Ureter (tissue), 1 donor: ENCODE data around the gene PCMT1. TPM values are rescaled to one million over a fixed set of nuclear protein-coding genes. Genes with fewer than 3 reads are reported as not detected.
A peak's percentile ranks its signal among the peaks of the same experiment; 100 is the strongest.
"Not testable (repeated sequence)": the region's sequence is repeated elsewhere in the genome, so short reads cannot be mapped to it uniquely, and the experiment has no call there.

Experiments used
- DNase-seq: peaks from one replicate; pipeline ENCODE4 v3.0.0-alpha.2; 2020; ENCODE audit warnings: low spot score
- total RNA-seq: library from RNA; stranded (reverse); gene quantifications from one replicate; pipeline ENCODE4 v1.2.4, GENCODE V29; 2023
- donor health status: DM: yes; HTN: yes; CAD: no.

The PCMT1 gene
- total RNA-seq, 1 donor from 2014 or later = 56.0 TPM

DNA sequence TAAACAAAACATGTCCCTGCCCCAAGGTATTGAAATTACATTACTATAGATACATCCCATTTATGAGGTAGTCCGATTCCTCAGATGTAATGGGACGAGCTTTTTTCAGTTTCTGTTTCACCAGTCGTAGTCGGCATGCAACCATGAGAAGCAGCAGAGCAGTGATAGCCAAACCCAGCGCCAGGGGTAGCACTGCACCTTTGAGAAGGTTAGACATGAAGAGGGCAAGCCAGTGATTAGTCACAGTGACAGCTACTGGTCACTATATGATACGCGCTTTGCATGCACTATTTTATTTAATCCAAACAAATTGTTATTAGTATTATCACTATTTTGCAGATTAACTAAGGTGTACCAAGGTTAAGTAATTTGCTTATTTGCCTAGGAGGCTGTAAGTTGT lies 71.0 kb downstream of the PCMT1 start:
- no peak for DNase-seq

DNA sequence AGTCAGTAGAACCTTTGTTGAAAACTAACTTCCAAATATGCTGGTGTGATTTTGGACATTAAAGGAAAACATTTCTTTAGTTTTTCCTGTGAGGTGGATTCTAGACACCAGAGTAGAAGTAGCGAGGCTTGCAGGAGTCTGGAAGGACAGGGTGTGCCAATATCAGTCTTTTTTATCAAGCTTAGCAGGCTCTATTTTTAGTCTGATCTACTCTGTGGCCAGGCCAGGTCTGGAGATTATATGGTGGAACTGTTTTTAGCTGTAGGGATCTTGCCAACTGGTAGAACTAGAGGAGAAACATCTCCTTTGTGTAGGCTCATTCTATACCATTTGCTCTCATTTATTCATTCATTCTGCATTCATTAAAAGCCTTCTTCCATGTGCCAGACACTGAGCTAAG lies 72.0 kb downstream of the PCMT1 start:
- no peak for DNase-seq

DNA sequence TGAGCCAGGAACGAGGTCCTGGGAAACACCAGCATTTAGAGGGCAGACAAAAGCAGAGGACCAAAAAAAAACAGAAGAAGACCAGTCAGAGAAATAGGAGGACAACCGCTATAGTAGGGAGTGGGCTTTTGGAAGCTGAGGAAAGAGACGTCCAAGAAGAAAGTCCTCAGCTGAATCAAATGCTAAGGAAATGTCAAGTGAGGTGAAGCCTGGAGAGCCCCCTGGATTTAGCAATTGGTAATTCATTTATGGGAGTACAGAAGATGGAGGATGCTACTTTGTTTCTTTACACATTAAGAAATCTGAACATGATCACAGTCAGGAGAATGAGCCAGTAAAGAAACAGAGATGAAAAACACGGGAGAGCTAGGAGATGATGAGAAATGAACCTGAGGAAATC lies 73.5 kb downstream of the PCMT1 start:
- DNase-seq = no peak

DNA sequence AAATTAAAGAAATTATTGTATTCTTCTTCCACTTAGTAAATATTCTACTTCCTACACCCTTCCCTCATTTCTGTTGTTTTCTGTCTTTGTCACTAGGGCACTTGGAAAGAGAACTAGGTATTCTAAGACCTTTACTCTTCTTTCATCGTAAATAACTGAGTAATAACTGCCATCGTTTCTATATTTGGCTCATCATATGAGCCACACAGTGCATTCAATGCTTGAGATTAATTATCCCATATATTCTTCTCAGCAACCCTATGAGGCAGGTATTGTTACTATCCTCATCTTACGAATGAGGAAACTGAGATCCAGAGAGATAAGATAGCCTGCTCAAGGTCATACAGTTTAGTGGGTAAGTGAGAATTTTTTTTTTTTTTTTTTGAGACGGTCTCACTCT lies 75.8 kb downstream of the PCMT1 start:
- DNase-seq = no peak

DNA sequence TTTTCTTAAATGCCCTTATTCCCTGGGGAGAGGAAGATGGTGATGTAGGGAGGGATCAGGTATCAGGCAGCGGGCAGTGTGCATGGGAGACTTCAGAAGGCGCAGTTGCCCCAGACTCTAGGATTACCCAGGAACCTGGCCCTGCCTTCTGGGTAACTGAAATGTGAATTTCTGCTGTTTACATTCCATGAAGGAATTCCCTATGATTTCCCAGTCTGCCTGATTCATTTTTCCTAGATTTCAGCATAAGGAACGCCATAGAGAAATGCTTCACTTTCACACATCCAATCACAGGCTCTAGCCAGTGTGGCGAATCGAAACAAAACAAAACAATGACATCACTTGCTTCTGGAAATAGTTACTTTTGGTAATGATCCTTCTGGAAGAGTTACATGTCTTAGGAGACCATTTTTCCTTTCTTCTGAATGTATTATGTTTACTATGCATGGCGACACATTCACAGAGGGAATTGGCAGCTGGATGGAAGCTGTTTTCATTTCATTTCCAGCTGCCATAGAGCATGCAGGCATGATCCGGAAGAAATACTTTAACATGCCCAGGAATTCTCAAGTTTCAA lies 81.3 kb downstream of the PCMT1 start:
- DNase-seq = no peak

DNA sequence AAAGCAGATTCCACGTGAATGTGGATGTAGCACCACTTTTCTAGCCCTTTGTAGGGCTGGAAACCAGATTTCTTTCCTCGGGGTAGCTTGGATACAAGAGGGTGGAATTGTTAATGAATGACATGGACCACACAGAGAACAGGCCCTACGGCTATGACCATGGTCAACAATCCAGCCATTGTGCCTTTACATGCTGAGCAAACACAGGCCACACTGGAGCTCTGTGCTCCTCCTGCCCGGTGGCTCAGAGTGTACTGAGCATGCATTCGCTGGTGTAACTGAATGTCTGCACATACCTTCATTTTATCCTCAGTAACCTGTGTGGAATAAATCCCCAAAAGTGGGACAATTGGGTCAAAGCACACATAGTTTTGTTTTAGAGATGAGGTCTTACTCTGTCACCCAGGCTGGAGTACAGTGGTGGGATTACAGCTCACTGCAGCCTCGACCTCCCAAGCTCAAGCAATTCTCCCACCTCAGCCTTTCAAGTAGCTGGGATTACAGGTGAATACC lies 81.8 kb downstream of the PCMT1 start:
- DNase-seq = no peak

DNA sequence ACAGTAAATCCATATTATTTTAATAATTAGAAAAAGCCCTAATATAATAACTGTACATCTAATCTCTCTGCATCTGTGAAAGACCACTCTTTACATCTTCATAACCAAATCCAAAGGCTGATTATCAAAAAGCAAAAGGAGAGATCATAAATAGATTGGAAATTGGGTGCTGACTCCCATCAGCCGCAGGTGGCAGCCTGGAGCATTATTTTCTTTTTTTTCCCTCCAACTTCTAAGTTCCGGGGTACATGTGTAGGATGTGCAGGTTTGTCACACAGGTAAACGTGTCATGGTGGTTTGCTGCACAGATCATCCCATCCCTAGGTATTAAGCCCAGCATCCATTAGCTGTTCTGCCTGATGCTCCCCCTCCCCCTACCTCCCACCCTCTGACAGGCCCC lies 84.1 kb downstream of the PCMT1 start:
- no peak for DNase-seq

DNA sequence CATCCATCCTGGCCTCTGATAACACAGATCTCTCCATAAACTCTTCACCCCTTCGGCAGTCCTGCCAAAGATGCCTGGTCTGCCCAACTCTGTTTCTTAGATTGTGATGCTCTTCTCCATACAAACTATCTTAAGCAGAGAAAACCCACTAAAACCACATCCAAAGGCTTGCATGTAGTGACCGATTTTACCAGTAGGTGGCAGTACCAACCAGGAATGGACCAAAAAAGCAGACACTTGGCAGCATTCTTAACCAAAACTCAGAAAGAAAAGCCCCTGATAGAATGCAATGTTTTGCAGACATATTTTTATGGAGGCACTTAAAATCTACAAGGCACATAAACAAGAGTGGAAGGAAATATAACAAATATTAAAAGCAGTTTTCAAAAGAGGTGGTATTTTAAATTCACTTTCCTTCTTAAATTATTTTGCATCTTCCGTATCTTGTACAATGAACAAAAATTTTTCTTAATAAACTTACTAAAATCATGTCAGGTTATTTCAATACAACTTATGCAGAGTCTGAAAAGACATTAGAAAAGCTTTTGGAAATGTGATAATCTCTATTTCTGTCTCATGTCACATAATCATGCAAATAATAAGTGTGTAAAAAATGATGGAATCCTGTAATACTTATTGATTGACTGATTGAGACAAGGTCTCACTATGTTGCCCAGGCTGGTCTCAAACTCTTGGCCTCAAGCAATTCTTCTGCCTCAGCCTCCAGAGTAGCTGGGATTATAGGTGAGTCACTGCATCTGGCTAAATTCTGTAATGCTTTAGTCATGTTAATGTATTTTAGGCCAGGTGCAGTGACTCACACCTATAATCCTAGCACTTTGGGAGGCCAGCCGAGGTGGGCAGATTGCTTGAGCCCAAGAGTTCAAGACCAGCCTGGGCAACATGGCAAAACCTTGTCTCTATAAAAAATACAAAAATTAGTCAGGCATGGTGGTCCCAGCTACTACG lies 85.3 kb downstream of the PCMT1 start:
- peak; percentile 74 for DNase-seq

DNA sequence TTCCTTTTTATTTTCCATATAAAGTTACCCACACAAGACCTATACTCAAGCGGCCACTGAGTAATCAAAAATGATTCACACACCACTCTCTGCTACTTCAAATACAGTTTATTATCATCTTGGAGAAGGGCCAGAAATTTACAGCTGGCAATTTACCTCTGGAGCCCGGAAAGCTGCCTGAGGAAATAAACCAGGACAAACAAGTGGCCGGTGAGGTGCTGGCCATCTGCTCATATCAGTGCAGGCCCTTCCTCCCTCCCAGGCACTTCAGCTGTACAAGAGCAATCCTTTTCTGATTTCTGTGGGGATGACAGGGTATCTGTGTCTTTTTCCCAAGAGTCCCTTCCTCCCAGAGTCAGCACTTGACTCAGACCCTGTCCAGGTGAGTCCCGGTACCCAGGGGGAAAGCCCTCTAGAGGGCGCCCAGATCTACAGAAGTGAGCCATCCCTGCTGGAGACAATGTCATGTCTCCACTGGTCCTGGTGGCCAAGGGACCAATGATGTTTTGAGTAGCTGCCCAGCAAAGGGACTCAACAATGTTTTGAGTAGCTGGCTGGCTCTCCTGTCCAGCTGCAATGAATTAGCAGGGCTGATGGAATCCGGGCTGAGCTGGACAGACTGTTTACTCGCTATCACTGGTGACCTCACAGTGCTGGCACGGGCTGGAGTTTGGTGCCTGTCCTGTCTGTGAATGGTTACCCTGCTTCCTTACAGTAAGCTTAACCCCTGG lies 91.0 kb downstream of the PCMT1 start:
- DNase-seq = peak; percentile 77

DNA sequence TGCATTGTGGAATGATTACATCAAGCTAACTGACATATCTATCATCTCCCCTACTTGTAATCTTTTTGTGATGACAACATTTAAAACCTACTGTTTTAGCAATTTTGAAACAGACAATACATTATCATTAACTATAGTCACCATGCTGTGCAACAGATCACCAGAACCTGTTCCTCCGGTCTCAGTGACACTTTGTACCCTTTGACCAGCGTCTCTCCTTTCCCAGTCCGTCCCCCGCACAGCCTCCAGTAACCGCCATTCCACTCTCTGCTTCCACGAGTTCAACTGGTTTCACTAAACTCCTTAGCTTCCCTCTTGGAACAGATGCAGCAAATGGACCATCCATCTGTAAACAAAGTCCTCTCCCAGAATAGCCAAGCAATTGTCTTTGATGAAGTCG lies 92.8 kb downstream of the PCMT1 start:
- DNase-seq = no peak

DNA sequence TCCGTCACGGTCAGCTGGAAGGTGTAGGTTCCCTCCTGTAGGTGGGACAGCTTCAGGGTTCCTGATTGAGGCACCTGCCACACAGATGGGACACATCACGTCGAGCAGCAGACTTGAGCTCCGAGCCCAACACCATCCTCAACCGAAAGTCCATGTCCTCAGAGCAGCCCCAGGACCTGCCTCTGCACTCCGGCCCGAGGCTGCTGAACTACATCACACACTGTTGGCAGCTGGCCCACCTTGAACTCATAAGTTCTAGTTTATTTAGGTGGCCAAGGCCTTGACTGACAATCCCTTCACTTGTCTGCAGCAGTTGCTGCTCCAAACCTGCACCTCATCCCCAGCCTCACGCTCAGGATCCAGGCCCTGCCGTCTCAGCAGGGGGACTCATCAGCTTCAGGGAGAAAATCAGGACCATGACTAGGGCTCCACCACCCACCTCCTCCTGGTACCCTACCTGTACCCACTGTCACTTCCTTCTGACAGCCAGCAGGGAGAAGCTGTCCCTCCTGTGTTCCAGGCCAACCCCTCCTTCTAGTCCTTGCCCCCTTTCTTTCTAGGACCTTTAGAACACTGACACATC lies 93.6 kb downstream of the PCMT1 start:
- DNase-seq = no peak

DNA sequence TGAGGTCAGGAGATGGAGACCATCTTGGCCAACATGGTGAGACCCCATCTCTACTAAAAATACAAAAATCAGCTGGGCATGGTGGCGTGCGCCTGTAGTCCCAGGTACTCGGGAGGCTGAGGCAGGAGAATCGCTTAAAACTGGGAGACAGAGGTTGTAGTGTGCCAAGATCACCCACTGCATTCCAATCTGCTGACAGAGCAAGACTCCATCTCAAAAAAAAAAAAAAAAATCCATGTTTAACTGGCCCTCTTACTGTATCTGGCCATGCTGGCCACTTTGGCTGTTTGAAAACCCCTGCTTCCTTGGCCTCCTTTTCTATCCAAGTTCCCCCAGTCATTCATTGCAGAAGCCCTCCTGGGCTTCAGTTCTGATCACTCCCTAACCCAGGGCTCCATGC lies 94.5 kb downstream of the PCMT1 start:
- not testable (repeated sequence) for DNase-seq

DNA sequence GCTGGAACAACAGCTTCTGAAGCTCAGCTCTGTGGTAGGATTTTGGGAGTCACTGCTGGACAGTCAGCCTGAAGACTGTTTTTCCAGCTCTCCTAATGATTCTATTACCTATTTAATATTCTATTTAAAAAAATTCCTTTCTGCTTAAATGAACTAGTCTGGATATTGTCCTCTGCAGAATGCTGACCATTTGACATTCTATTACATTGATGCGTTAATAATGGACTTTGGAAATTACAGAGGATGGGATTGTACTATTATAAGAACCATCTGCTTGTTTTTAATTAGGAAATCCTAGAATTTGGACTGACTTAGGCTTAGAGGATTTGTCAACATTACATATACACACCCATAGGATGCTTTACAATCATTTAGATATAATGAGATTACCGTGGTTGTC lies 94.9 kb downstream of the PCMT1 start:
- no peak for DNase-seq

DNA sequence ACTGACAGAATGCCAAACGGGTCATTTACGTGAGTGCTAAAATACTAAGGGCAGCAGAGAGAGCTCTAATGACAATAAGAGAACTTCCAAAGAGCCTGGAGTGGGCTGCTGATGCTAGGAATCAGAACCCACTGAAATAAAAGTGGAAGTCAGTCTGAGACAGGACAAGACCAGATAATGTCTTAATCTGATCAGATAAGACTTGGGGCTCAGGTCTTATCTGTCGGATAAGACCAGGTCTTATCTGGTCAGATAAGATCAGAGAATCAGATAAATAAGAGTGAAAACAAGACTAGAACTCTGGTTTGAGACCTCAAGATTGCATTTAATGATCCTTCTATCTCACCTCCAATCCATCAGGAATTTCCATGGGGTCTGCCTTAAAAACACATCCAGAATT lies 96.0 kb downstream of the PCMT1 start:
- no peak for DNase-seq

DNA sequence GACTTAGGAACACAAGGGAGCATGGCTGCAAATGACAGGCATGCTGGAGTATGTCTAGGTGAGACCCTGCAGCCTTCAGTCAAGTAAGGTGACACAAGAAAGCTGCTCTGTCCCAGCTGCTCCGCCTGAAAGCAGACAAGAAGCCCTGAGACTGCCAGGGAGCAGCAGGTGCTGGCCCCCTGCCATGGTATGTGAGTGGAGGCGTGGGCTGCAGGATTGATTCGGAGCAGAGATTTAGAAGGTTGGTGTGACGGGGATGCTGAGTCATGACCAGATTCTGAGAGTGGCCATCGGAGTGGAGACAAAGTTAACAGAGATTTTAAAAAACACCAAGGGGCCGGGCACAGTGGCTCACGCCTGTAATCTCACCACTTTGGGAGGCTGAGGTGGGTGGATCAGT lies 96.8 kb downstream of the PCMT1 start:
- no peak for DNase-seq

DNA sequence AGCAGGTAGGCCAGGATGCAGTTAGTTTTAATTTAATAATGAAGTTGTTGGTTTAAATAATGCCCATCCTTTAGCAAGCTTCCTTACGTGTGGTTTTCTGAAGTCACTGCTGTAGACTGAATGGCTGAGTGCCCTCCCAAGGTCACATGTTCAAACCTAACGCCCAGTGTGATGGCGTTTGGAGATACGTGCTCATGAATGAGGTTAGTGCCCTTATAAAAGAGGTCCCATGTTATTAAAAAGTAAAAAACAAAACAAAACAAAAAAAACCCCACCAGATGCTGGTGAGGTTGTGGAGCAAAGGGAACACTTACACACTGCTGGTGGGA lies 98.4 kb downstream of the PCMT1 start:
- no peak for DNase-seq

DNA sequence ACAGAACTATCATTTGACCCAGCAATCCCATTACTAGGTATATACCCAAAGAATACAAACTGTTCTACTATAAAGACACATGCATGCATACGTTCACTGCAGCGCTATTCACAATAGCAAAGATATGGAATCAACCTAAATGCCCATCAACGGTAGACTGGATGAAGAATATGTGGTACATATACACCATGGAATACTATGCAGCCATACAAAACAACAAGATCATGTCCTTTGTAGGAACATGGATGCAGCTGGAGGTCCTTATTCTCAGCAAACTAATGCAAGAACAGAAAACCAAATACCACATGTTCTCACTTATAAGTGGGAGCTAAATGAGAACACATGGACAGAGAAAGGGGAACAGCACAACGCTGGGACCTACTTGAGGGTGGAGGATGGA lies 98.8 kb downstream of the PCMT1 start:
- DNase-seq = not testable (repeated sequence)

DNA sequence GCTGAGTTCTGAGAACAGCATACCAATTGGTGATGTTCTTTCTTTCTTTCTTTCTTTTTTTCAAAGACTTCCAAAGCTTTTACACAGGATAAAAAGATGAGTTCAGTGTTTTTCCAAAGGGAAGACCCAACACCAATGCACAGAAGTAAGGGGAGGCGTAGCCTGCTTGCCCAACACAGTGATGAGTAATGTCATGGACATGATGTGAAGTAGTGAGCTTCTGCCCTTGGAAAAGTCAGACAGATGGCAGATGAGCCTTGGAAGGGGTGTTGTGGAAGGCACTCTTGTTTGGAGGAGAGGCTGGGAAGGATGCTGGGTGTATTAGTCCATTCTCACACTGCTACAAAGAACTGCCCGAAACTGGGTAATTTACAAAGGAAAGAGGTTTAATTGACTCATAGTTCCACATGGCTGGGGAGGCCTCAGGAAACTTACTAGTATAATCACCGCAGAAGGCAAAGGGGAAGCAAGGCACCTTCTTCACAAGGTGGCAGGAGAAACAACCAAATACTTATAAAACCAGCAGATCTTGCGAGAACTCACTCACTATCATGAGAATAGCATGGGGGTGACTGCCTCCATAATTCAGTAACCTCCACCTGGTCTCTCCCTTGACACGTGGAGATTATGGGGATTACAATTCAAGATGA lies 102.0 kb downstream of the PCMT1 start:
- DNase-seq = no peak

DNA sequence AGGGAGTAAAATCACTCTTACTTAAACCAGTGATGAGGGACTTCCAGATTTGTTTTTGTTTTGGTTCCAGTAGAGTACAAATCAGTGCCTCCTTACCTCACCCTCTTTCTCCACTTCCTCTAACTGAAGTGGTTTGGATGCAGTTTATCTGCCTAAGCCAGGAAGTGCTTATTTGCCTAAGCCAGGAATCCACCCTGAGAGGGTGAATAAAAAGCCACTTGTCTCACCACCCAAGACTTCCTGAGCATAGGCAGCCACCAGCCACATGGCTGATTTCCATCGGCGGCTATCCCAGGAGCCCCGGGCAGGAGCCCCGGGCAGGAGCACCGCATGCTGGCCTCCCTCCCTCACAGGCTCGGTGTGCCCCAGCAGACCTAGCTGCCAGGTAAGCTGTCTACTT lies 102.6 kb downstream of the PCMT1 start:
- no peak for DNase-seq

DNA sequence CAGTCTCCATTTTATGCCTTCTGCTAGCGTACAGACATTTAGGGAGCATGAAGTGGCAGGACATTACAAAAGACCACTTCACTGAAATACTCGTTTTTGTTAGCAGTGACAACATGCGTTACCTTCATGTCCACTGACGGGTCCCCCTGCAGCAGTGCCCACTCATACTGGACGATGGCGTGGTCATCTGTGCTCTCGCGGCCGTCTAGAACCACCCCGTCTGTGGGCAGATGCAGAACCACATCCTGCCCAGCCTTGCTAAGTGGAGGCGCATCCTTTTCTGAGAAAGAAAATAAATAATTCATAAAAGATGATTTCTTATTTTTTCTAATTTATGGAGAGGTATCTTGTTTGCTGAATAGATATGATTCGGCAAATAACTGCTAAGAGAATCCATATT lies 103.3 kb downstream of the PCMT1 start:
- no peak for DNase-seq

DNA sequence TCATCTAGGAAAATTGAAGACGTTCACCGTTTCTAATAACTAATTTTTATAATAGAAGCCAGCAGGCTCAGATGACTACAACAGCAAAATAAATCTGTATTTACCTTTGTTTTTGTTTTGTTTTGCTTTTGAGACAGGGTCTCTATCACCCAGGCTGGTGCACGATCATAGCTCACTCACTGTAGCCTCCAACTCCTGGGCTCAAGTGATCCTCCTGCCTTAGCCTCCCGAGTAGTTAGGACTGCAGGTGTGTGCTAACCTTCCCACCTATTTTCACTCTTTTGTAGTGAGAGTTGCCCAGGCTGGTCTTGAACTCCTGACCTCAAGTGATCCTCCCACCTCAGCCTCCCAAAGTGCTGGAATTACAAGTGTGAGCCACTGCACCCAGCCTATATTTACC lies 104.5 kb downstream of the PCMT1 start:
- not testable (repeated sequence) for DNase-seq

DNA sequence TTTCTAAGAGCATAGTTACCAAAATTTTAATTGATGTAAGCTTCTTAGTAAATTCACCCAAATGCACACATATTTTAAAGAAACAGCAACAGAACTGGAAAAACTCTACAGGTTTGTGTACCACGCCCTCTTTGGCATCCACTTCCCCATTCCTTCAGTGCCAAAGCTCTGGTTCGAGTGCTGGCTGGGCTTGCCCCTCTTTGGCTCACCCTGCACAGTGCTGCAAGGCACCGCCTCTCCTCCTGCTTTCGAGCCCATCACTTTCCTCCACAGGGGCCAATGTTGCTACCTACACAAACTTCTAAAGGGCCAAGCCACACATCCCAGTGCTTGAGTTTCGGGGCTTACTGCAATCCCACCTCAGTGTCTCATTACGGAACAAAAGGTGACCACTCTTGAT lies 105.0 kb downstream of the PCMT1 start:
- DNase-seq = peak; percentile 80
